Hepatocyte (in vitro differentiated cells): ENCODE data around the gene CTCFL. TPM values are rescaled to one million over a fixed set of nuclear protein-coding genes. Genes with fewer than 3 reads are reported as not detected.

Source experiments
- DNase-seq: peaks from one replicate; pipeline ENCODE4 v3.0.0-alpha.2; 2016; ENCODE audit warnings: low spot score
- H2AFZ ChIP-seq: fragments of 200-600 bp; sonication (generic); 2 replicates; pipeline ENCODE4 v1.6.0; 2016; ENCODE audit warnings: antibody characterized with exemption, mild to moderate bottlenecking
- H3K27ac ChIP-seq: fragments of 200-600 bp; sonication (generic); 2 replicates; pipeline ENCODE4 v1.5.1; 2016; ENCODE audit warnings: mild to moderate bottlenecking
- H3K27me3 ChIP-seq: fragments of 200-600 bp; sonication (generic); 2 replicates; pipeline ENCODE4 v1.6.1; 2016
- H3K36me3 ChIP-seq: fragments of 200-600 bp; sonication (generic); replicated peaks from 2 replicates; pipeline ENCODE4 v1.5.1; 2016; ENCODE audit warnings: low read depth; ENCODE audit not compliant: insufficient read depth
- H3K4me1 ChIP-seq: fragments of 200-600 bp; sonication (generic); 2 replicates; pipeline ENCODE4 v1.5.1; 2016; ENCODE audit warnings: mild to moderate bottlenecking, moderate library complexity; ENCODE audit not compliant: insufficient read depth
- H3K4me2 ChIP-seq: fragments of 200-600 bp; sonication (generic); 2 replicates; pipeline ENCODE4 v1.6.0; 2016
- H3K4me3 ChIP-seq: fragments of 200-600 bp; sonication (generic); 2 replicates; pipeline ENCODE4 v1.5.1; 2016; ENCODE audit warnings: mild to moderate bottlenecking
- H3K79me2 ChIP-seq: fragments of 200-600 bp; sonication (generic); 2 replicates; pipeline ENCODE4 v1.6.0; 2017; ENCODE audit warnings: mild to moderate bottlenecking
- H3K9me2 ChIP-seq: fragments of 200-600 bp; sonication (generic); replicated peaks from 2 replicates; pipeline ENCODE4 v1.6.0; 2017; ENCODE audit warnings: mild to moderate bottlenecking; ENCODE audit not compliant: insufficient read depth
- H3K9me3 ChIP-seq: fragments of 200-600 bp; sonication (generic); 2 replicates; pipeline ENCODE4 v1.5.1; 2016; ENCODE audit warnings: low read depth, mild to moderate bottlenecking
- H4K20me1 ChIP-seq: fragments of 200-600 bp; sonication (generic); 2 replicates; pipeline ENCODE4 v1.6.0; 2016; ENCODE audit warnings: mild to moderate bottlenecking; ENCODE audit not compliant: insufficient read depth, poor library complexity, severe bottlenecking
- EZH2 ChIP-seq: fragments of 200-600 bp; sonication (generic); IDR thresholded peaks from 2 replicates; pipeline ENCODE4 v1.6.1; 2016; ENCODE audit warnings: antibody characterized with exemption, mild to moderate bottlenecking, borderline replicate concordance
- EZH2phosphoT487 ChIP-seq: fragments of 200-600 bp; sonication (generic); IDR thresholded peaks from one replicate; pipeline ENCODE4 v1.6.1; 2018; ENCODE audit warnings: antibody characterized with exemption, mild to moderate bottlenecking, low read depth, moderate library complexity; ENCODE audit not compliant: unreplicated experiment, severe bottlenecking
- WGBS: methylation state at CpG from one replicate; pipeline ENCODE4 v1.1.6; 2016; ENCODE audit warnings: low lambda C conversion rate; ENCODE audit errors: missing lambda C conversion rate; 5-methylcytosine and 5-hydroxymethylcytosine counted together
- polyA plus RNA-seq: library from polyadenylated mRNA; unstranded; fragments of >200 nt; fragmentation: Nextera tagmentation; extraction: Ambion mirVana; gene quantifications from 2 replicates; pipeline ENCODE4 v1.2.1, GENCODE V29; 2016
- total RNA-seq: library from RNA; depleted of rRNA; stranded (reverse); fragments of >200 nt; gene quantifications from 2 replicates; pipeline ENCODE4 v1.2.3, GENCODE V29; 2014
- TF ChIP-seq, protein P1 (sequence below): fragments of 200-600 bp; sonication (generic); IDR thresholded peaks from 2 replicates; pipeline ENCODE4 v1.5.1; 2016; ENCODE audit warnings: antibody characterized with exemption, mild to moderate bottlenecking; ENCODE audit not compliant: poor library complexity

Gene CTCFL
- total and polyA plus RNA-seq, 2 experiments from 2014 or later = not detected

DNA sequence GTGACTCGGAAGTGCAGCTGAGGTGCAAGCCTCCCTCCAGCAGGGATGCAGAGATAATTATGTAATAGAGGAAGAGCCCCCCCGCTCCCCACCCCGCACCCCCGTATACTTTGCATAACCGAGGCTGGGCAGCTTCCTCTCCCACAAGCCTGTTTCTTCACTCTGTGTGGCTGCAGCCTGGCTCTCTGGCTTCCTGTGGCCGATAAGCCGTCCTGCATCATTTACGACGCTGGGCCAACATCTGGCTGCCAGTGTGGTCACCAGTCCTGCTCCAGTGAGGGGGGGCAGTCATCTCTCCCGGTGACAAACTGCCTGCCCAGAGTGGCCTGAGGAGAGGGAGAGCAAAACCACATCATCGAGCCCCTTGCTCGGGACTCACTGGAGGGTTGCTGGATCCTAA is 74.5 kb downstream of the CTCFL start:
- no peaks in the 10 kb centered on the region for H3K9me3 ChIP-seq
- no peaks in the 10 kb centered on the region for H3K9me2 ChIP-seq
- no peaks in the 10 kb centered on the region for H4K20me1 ChIP-seq
- H3K79me2 ChIP-seq = no peaks in the 10 kb centered on the region
- H2AFZ ChIP-seq = no peak overlapping the region
- no peaks in the 10 kb centered on the region for H3K4me1 ChIP-seq
- TF ChIP-seq, protein P1, sequence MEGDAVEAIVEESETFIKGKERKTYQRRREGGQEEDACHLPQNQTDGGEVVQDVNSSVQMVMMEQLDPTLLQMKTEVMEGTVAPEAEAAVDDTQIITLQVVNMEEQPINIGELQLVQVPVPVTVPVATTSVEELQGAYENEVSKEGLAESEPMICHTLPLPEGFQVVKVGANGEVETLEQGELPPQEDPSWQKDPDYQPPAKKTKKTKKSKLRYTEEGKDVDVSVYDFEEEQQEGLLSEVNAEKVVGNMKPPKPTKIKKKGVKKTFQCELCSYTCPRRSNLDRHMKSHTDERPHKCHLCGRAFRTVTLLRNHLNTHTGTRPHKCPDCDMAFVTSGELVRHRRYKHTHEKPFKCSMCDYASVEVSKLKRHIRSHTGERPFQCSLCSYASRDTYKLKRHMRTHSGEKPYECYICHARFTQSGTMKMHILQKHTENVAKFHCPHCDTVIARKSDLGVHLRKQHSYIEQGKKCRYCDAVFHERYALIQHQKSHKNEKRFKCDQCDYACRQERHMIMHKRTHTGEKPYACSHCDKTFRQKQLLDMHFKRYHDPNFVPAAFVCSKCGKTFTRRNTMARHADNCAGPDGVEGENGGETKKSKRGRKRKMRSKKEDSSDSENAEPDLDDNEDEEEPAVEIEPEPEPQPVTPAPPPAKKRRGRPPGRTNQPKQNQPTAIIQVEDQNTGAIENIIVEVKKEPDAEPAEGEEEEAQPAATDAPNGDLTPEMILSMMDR = no peak
- TF ChIP-seq EZH2phosphoT487 (no peak), EZH2 (no peak)
- 53% methylated on average over 12 of the region's 12 CpGs for WGBS
- peaks cover 4% of the 10 kb centered on the region for H3K27me3 ChIP-seq
- no peak overlapping the region for H3K4me2 ChIP-seq
- H3K27ac ChIP-seq = no peak overlapping the region
- H3K36me3 ChIP-seq = no peaks in the 10 kb centered on the region
- no peak overlapping the region for H3K4me3 ChIP-seq
- DNase-seq = no peak

DNA sequence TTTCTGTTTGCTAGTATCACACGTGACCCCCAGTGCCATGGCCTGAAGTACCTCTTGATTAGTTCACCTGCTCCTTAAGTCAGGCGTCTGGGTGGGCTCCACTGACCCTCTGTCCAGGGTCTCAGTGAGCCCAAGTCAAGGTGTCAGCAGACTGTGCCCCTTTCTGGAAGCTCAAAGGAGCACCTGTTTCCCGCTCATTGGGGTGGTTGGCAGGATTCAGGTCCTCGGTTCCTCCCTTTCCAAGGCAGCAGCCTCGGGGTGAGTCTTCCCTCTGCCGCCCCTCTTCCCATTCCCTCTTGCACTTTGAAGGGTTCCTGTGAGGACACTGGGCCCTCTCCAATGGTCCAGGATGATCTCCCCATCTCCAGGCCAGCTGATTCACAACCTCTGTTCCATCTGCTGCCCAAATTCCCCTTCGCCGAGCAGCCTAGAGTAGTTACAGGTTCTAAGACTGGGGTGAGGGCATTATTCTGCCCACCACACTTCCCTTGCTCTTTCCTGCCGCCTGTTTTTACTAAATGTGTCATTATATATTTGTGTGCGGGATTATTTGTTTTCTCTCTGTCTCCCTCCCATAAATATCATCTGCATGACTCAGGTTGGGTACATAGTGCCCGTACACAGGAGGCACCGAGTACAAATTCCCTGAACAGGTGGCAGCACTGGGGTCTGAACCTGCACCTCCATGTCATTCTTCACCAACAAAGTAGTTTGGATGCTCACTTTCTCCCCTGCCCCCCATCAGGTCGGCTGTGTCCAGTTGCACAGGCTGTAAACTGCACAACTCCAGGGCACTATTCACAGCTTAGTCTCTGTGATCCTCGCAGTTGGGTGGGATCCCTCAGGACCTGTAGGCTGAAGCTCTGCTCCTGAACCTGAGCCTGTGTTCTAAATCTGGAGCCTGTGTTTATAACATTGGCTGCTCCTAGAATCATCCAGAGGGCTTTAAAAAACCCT is 75.3 kb downstream of the CTCFL start:
- DNase-seq = no peak
- Histone ChIP-seq H3K9me3 (no peaks in the 10 kb centered on the region), H3K9me2 (no peaks in the 10 kb centered on the region), H3K4me2 (no peak overlapping the region), H3K4me1 (no peaks in the 10 kb centered on the region), H3K36me3 (no peaks in the 10 kb centered on the region), H3K27ac (no peak overlapping the region), H4K20me1 (no peaks in the 10 kb centered on the region), H3K4me3 (no peak overlapping the region), H2AFZ (no peak overlapping the region), H3K79me2 (no peaks in the 10 kb centered on the region), H3K27me3 (peaks cover 4% of the 10 kb centered on the region)
- WGBS = 90% methylated on average over 14 of the region's 14 CpGs
- TF ChIP-seq EZH2phosphoT487 (no peak), EZH2 (no peak)
- TF ChIP-seq, protein P1 = no peak

DNA sequence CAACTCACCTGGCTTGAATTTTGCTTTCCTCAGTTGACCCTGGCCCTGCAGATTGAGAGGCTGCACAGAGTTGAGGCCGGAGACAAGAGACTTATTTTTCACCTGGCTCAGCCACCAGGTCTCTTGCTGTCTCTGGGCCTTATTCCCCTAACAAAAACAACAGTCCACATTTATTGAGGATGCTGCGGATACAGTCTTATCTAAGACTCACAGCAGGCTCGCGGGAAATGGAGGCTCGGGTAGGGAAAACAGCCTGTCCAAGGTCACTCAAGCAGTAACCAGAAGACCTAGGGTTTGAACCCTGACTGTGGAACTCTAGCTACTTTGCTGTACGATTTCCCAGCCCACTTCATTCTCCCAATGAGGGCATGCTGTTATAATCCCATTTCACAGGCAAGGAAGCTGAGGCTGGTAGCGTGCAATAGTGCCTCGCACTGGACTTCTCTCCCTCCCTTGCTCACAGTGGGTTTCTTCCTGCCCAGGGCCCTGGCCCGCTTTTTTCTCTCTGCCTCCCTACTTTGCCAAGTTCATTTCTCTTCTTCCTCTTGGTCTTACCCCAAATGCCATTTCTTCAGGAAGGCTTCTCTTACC is 76.1 kb downstream of the CTCFL start:
- Histone ChIP-seq H2AFZ (no peak overlapping the region), H3K4me3 (no peak overlapping the region), H3K9me2 (no peaks in the 10 kb centered on the region), H3K4me1 (no peaks in the 10 kb centered on the region), H3K9me3 (no peaks in the 10 kb centered on the region), H3K27ac (no peak overlapping the region), H3K27me3 (peaks cover 4% of the 10 kb centered on the region), H3K79me2 (no peaks in the 10 kb centered on the region), H3K4me2 (no peak overlapping the region), H4K20me1 (no peaks in the 10 kb centered on the region), H3K36me3 (no peaks in the 10 kb centered on the region)
- WGBS = 92% methylated on average over 9 of the region's 9 CpGs
- no peak for DNase-seq
- TF ChIP-seq EZH2 = no peak
- TF ChIP-seq EZH2phosphoT487 = no peak
- TF ChIP-seq, protein P1 = no peak

Other genes with a start within 250 kb of the CTCFL start
- not detected in 2 replicates for gene SPO11, start 195.3 kb downstream of the CTCFL start, total RNA-seq
- gene SPO11, start 195.3 kb downstream of the CTCFL start, polyA plus RNA-seq = not detected in 2 replicates
- gene RAE1, start 173.9 kb downstream of the CTCFL start, total RNA-seq = 26.9 and 35.8 TPM in 2 replicates
- gene RAE1, start 173.9 kb downstream of the CTCFL start, polyA plus RNA-seq = 36.3 and 43.3 TPM in 2 replicates
- 16.1 and 18.1 TPM in 2 replicates for gene RBM38, start 133.7 kb downstream of the CTCFL start, total RNA-seq
- gene RBM38, start 133.7 kb downstream of the CTCFL start, polyA plus RNA-seq = 15.6 and 19.6 TPM in 2 replicates
- gene PCK1, start 36.0 kb upstream of the CTCFL start, total RNA-seq = 12.0 and 12.8 TPM in 2 replicates
- 8.8 and 11.6 TPM in 2 replicates for gene PCK1, start 36.0 kb upstream of the CTCFL start, polyA plus RNA-seq
- gene ZBP1, start 95.3 kb upstream of the CTCFL start, total RNA-seq = not detected in 2 replicates
- gene ZBP1, start 95.3 kb upstream of the CTCFL start, polyA plus RNA-seq = not detected in 2 replicates
- gene PMEPA1, start 184.9 kb upstream of the CTCFL start, total RNA-seq = 6.8 and 9.2 TPM in 2 replicates
- 34.1 and 40.3 TPM in 2 replicates for gene PMEPA1, start 184.9 kb upstream of the CTCFL start, polyA plus RNA-seq